Activated CD8-positive, alpha-beta memory T cell treated with anti-CD3 and anti-CD28 coated beads, Interleukin-2, amount 50 U/mL, for 1 hour (primary cell): ENCODE data around the gene KEL.
"Not testable (repeated sequence)": the region's sequence is repeated elsewhere in the genome, so short reads cannot be mapped to it uniquely, and the experiment has no call there.

Experiments
- DNase-seq: peaks from one replicate; pipeline ENCODE4 v3.0.0-alpha.2; 2020; ENCODE audit errors: extremely low read depth

Gene KEL, protein sequence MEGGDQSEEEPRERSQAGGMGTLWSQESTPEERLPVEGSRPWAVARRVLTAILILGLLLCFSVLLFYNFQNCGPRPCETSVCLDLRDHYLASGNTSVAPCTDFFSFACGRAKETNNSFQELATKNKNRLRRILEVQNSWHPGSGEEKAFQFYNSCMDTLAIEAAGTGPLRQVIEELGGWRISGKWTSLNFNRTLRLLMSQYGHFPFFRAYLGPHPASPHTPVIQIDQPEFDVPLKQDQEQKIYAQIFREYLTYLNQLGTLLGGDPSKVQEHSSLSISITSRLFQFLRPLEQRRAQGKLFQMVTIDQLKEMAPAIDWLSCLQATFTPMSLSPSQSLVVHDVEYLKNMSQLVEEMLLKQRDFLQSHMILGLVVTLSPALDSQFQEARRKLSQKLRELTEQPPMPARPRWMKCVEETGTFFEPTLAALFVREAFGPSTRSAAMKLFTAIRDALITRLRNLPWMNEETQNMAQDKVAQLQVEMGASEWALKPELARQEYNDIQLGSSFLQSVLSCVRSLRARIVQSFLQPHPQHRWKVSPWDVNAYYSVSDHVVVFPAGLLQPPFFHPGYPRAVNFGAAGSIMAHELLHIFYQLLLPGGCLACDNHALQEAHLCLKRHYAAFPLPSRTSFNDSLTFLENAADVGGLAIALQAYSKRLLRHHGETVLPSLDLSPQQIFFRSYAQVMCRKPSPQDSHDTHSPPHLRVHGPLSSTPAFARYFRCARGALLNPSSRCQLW

DNA sequence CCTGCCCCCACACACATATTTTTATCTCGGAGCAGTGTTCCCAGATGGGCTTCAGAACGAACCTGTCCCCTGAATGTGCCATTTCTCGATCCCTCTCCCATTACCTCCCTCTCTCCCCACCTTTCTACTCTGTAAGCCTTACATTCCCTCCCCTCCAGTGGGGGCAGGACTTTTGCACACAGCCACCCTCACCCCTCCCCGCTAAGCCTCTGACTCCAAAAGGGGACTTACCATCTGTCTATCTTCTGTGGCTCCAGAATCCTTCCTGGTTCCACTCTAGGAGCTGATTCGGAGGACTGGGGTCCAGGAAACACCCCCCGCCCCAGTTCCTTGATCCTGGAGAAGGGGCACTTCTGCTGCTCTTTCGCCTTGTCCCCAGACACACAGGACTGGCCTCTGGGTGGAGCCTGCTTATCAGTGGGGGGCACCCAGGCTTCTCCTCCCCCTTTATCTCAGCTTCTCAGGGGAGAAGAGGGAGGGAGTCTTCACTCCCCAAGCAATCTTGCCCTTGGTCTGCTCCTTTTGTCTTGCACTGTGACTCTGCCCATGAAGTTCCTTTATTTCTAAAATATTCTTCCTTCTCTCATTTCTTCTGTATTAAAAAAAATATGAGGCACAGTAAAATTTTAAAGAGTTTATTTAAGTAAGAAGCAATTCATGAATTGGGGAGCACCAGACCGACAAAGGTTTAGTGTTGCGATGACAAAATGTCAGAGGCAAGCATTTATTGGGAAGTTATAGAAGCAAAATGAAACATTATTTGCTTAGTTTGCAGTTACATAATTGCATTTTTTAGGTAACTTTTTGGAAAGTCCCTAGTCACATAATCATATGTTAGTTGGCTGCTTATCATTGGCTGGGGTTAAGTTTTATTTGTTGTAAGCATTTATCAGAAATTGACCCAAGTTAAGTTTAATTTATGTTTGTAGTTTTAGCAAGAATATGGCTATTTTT is at the start of gene KEL:
Gene KEL (minus strand): TSS at position 391 of the 954 bp plus-strand sequence. CDS start 157 bp downstream, at position 234.
- no peak for DNase-seq

DNA sequence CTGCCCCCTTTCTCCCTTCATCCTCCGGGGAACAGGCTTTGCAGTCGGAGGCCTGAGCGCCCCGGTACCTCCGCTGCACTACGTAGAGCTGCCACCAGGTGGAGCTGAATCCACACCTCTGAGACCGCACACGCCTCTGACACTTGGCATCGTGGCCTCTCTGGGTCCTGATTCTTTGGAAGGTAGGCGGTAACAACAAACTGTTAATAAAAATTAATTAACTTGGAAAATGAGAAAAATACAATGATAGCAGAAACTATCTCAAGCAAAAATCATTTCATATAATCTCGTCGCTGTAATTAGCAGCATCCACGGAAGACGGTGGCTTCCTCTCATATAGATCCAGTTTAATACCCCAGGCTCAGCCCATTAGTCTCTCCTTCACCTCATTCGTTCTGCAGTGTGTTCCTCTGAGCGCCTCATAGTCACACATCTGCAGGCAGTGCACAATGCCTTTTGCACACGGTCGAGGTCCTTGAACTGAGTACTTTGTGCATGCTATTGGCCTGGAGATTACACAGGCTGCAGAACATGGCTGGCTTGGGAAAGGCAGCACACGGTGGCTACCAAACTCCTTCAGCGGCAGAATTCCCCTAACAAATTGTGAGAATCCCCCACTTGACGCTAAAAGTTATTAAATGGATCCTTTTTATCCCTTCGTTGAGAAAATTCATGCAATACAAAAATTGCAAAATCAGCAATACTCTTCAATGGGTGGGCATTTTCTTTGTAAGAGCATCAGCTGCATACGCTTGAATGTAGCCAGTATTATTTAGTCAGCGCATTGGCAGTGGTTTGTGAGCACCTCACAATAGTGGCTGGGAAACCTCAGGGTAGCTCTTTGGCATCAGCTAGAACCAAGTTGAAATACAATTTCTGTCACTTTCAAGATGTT is 46.1 kb upstream of the KEL start:
- DNase-seq, result peak; percentile 36

DNA sequence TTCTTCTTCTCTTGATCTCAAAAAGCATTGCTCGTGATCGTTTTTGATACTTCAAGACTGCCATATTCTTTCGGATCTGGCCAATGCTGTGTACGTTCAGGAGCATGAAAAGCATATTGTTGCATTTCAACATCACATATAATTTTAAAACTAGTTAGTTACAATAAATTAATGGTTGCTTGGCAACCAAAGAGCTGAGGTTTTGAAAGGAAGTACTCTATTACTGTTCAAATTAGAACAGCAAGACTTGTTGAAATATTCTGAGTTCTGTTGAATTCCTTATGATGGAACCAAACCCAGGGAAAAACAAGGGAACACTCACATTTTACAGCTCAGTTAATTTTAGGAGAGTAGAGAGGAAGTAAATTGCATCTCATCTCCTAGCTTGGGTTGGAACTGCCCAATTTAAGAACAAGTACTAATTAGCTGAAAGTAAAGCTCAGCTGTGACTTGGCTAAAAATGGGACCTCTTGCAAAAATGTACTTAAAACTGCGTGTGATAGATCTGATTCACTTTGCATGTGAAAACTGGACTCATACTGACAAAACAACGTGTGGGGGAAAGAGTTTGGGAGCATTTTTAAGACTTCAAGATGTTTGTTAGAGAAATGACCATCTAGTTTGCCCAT is 43.6 kb upstream of the KEL start:
- no peak for DNase-seq

DNA sequence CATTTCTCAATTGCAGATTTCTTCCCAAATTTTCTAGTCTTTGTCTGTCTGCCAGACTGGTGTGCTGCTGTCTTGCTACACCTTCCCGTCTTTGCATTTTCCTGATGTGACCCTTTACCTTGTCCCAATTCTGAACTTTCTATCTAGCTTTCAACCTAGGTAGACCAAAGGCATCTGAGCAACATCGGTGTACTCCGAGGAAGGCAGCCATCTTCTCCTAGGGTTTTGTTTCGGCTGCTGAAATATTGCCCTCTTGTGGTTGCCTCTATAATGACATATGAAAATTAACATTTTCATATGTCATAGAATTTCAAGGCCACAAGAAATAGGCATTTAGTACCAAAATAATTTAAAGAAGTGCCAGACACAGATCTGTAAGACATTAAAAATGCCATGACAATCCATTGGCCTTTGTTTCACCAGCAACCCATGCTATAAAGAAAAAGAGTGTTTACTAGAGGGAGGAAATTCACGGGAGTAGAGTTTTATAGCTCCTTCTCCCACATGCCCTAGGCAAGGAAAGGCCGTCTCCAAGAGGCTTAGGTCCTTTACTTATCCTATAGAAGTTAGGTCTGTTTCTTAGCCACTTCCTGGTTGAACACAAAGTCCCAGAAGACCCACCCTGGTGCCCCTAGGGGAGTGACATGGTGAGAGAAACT is 41.4 kb upstream of the KEL start:
- peak; percentile 11 for DNase-seq

DNA sequence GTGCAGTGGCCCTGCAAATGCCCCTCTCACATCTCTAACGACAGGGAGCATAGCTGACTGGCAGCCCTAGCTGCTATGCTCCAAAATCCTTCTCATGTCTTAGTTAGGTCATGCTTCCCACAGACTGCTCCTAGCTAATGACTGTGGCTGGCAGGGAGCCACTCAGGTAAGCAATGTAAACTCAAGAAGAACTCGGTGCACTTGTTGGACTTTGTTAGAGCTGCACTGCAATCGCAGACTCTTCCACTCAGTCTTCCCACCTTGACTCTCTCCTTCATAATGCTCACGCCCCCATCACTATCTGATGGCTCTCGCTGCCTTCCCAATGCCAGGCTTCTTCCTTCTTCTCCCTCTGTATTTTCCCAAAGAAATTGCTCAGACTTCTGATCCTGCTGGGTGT is 40.7 kb upstream of the KEL start:
- no peak for DNase-seq

DNA sequence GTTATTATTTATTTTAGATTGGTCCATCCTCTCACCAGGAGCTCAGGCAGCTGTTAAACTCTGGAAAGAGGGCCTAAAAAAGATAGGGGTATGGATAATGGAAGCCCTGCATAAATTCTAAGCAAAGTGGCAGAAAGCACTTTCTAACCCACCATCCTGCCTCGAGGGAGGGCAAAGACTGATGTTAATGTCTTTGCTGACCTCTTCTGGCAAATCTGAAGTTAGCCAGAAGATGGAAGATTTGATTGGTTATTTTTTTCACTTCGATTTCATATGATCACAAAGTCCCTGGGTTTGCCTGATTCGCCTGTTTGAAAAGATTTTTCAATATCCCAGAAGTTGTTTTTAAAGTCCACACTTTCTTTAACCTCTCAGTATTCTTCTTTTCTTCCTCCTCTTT is 39.9 kb upstream of the KEL start:
- DNase-seq, result no peak

DNA sequence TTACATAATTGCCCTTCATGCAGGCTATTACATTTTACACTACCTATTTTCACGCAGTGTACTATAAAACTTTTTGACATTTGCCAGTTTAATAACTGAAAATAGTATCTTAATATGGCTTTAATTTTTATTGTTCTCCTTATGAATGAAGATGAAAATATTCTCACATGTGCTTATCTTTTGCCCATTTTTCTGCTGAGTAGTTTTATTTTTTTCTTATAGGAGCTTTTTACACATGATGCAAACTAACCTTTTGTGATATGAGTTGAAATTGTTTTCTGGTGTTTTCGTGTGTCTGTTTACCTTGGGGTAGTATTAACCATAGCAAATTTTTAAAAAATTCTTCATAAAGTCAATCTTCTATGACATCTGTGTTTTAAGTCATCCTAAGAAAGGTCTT is 38.5 kb upstream of the KEL start:
- no peak for DNase-seq

DNA sequence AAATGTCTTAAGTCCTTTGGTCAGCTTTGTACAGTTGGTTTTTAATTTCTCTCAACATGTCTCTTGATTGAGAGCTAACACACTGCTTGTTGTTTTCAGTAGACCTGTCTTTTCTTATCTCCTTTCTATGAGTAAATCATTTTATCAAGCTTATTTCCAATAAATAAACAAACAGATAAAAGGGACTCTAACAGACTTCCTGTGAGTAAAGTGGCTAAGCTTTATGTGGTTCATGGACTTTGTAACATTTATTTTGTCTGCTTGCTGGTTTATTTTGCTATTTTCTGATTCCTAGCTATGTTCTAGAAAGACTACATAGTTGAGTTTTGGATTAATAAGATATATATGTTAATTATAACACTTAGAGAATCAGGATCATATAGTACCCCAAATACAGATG is 37.6 kb upstream of the KEL start:
- no peak for DNase-seq

DNA sequence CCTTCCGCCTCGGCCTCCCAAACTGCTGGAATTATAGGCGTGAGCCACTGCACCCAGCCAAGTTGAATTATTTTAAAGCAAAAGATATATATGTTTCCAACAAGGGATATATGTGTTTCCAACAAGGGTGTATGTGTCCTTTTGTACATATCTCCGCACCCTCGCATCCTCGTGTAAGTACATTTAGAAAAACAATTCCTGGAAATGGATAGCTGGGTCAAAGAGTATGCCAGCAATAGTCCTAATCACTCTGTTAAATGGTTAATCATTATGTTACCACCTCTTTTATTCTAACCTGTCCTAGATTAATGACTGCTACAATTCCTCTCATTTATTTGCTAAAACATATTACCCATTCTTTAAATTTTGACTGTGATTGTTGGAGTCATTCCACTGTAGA is 36.8 kb upstream of the KEL start:
- no peak for DNase-seq

DNA sequence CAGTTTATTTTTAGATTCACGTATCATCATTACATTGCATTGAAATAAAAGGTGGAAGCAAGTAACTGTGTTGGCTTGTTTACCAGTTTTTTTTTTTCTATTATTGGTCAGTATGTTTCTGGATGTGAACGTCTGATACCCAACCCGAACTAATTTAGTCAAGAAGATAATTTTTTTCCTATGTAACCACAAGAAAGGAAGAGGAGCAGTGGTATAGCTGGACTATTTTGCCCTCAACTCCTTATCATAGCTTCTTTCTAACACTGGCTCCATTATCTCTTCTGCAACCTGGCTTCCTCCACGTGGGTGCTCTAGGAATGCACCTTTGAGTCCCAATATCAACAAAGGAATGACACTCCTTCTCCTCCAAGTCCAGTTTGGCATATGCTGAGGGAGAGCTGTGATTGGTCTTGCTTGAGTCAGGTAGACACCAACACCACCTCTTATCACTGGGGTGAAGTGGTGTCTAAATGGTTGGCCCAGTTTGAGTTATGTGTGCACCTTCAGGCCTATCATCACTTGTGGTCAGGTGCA is 35.4 kb upstream of the KEL start:
- no peak for DNase-seq

DNA sequence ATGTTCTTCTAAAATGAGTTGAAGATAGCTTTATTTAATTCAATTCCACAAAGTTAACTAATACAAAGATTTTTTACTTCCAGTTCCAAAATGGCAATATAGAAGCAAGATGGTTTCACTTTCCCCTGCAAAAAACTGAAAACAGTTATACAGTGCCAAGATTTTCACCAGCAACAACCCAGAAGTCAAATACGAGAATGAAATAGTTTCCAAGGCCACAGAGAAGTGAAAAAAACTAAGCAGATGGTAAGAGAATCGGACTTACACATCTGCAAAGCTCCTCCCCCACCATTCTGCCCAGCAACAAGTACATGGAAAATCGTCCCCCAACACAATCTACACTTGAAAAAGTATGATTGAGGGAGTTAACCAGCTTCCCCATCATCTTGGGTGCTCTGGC is 30.3 kb upstream of the KEL start:
- DNase-seq, result no peak

DNA sequence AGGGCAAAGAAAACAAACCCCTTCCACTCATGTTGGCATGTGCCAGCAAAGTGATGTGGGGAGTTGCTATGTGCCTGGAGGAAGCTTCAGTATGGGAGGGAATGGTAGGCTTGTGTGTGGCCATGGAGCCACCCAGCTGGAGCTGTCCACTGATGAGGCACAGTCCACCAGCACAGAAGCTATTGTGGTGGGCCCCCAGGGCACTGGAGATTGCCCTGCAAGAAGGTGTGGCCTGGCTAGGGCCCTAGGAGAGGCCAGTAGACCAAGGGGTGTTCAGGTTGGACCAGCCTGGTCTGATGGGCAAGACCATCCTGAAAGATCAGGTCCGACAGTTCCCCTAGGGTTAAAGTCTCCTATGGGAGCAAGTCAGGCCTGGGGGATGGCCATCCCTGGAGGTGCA is 22.1 kb upstream of the KEL start:
- no peak for DNase-seq

DNA sequence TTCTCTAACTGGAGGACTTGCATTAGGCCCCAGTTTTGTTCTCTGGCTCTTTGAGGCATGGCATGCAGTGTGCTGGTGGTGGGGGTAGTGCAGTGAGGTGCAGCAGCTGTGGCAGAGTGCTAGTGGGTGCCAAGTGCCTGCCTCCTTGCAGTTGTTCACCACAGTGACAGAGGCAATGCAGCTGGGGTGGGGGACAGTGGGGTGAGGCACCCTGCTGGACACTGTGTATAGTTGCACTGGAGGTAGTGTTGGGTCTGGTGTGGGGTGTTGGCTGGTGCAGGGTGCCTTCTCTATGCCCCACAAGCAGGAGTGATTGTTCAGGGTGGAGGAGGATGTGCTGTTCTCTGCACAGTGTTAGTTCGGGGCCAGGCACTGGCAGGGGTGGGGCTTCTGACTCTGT is 21.7 kb upstream of the KEL start:
- DNase-seq, result no peak

DNA sequence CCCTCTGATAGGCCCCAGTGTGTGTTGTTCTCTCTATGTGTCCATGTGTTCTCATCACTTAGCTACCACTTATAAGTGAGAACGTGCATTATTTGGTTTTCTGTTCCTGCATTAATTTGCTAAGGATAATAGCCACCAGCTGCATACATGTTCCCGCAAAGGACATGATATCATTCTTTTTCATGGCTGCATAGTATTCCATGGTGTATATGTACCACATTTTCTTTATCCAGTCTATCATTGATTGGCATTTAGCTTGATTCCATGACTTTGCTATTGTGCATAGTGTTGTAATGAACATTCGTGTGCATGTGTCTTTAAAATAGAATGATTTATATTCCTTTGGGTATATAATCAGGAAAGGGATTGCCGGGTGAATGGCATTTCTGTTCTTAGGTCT is 16.2 kb upstream of the KEL start:
- not testable (repeated sequence) for DNase-seq

DNA sequence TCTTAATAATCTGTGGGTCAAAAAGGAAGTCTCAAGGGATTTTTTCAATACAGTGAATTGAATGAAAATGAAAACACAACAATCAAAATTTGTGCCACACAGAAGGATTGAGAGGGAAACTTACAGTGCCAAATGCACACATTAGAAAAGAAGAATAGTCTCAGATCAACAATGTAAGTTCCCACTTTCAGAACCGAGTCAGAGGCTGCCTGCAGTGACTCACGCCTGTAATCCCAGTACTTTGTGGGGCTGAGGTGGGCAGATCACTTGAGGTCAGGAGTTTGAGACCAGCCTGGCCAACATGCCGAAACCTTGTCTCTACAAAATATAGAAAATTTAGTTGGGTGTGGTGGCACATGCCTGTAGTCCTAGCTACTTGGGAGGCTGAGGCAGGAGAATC is 12.5 kb upstream of the KEL start:
- no peak for DNase-seq

DNA sequence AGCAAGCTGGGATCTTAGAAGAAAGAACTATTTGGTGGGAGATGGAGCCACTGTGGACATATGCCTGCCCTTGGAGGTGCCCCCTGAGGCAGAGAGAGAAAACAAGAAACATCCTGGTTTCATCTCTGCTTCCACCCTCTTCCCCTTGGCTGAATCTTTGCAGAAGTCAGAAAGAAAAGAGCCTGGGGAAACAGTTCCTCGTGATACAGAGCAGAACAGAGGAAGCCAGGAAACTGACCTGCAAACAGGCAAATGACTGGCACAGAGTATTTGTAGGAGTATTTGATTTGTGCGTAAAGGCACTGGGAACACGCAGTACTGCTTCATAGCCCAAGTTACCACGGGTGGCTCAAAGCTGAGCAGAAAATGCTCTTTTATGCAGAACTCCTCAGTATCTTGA is 7.0 kb upstream of the KEL start:
- DNase-seq, result no peak

DNA sequence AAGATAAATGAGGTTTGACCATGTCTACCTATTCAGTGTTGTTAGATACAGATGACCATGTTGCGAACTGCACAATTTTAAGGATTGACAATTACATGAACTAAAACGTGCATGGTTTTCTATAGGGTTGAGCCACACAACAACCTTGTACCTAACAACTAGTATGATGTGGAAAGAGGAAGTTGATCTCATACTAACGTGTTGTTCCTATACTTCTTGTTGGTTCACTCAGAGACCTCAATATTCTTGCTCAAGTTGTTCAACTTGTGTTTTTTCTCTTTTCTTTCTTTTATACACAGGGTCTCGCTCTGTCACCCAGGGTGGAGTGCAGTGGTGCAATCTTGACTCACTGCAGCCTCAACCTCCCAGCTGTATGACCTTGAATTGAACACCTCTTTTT is 6.1 kb upstream of the KEL start:
- DNase-seq, result no peak

DNA sequence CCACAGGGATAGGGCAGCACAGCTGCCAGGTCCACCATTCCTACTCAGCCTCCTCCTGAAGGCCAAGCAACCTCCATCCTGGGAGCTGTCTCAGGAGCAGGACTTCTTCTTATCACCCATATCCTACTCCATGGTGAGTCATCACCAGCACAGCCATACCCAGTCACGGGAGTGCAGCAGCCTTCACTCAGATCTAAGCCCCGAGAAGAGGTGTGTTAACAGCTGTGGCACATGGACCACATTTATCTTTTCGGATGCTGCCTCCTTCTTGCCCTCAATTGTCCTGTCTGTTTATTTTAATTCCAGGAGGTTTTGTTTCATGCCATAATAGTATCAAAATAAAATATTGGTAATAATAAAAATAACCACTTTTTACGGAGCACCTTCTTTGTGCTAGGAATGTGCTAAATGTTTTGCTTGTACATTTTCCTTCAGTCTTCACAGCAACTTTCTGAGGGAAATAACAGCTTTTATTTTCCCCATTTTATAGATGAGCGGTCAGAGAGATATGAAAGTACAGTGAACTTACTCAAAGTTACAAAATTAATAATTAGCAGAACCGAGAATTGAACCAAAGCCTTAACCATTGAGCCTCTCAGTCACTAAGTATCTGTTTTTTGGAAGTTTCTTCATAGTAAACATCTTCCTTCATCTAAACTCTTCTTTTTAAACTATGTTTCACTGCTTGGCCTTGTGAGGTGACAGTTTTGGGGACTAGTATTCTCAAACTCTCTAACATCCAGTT is 2.5 kb upstream of the KEL start:
- no peak for DNase-seq

DNA sequence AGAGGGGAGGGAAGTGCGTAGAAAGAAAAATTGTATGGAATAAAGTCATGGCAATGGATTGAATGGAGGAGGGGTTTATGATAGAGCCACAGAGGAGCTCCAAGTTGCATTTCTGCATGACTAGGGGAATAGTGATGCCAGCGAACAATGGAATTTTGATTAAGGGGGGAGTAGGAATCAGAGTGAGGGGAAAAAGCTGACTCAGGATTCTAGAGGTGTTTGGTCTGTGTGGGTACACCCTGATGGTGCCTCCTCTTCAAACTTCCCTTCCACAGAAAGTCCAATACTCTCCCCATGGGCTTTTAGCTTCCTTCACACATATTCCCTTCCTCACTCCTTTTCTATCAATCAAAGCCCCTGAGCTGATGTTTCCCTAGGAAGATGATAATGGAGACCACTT is 1.8 kb upstream of the KEL start:
- DNase-seq, result no peak
